ENCODE results near the gene RASGEF1B. TPM values are rescaled to one million over a fixed set of nuclear protein-coding genes. Genes with fewer than 3 reads are reported as not detected.

RASGEF1B gene
- polyA plus RNA-seq, 1 donor, result 5.1 TPM

DNA sequence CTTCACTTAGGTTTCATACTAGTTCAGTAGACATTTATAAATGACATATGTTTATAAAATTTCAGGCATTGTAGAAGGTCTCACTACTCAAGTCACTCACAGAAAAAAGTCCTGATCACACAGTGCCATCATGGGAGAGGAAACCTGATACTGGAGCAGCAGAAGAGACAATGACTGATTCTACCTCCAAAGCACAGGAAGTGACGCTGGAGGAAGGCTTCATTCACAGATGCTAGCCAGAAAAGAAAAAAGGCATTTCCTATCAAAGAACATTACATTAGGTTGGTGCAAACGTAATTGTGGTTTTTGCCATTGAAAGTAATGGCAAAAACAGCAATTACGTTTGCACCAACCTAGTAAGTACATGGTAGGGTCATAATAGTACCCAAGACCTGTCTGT is 79.5 kb downstream of the RASGEF1B start:
- DNase-seq, result no peak

DNA sequence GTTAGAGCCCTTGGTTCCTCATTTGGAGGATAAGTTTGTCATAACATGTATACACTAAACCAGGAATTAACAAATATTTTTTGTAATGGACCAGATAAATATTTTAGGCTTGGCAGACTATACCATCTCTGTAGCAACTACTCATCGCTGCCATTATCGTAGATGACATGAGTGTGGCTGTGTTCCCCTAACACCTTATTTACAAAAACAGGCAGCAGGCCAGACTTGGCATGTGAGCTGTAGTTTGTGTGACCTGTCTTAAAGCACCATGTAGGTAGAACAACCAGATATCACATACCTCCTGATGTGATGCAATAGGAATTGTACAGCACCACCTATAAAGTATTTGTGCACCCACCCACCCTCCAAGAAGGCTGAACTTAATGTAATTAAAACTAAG is 82.0 kb downstream of the RASGEF1B start:
- DNase-seq, result no peak

DNA sequence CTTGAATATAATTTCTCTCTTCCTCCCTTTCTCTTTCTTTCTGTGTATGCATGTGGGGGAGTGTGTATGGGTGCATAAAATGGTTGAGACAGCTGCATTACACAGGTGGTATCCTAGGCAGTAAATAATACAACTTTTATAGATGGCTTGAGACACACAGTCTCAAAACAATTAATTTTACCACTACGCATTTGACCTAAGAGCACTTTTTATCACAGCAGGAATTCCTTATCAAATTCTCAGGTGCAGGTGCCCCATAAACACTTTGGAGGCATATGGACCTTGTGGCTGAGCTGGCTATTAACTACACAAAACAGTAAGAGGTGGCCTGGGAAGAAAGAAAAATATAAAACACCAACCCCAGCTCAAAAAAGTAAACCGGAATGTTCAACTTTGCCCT is 91.3 kb downstream of the RASGEF1B start:
- DNase-seq, result no peak

DNA sequence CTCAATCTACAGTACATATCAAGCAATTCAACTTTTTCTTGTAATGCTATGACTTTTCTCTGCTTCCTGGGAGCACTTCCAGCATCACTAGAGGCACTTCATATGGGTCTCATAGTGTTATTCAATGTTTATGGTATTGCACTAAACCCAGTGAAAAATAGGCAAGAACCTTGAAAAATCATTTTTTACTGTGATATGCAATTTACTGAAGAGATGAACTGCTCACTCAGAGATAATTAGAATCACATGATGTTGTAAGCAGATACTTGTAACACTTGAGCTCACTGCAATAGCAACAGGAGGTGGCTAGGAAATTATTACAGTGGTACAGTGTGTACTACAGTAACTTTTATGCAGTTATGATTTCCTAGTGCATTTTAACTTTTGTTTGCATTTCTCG is 93.3 kb downstream of the RASGEF1B start:
- DNase-seq, result peak; percentile 19

DNA sequence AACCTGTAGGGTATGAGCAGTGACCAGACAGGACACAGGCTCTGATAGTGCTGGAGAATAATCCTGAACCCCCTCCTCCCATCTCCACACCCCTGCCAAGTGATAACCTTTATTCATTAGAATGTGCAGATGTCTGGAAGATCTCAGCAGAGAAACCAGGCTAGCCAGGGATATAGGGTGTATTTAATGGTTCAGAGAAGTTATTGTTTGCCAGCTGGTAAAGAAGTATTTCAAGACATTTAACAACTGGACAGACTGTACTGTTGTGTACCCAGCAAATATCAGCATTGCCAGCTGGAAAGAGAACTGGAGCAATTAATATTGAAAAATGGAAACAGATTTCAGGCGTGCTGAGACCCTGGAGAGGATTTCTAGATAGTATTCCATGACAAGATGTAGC is 94.5 kb downstream of the RASGEF1B start:
- DNase-seq, result no peak

DNA sequence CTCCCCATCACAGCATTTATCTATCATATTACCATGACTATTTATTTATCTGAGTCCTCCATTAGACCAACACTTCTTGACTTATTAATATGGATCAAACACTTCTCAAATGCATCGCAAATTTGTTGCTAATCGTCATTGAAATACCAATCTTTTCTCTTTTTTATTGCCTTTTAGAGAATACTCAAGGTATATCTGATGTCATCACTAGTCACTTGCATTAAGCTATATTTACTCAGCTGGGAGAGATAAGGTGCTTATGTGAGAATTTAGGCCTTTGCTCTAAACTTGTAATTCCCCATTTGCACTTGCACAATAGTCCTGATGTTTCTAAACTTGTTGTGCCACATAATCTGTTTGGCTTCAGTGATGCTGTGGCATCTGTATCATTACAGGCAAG is 95.0 kb downstream of the RASGEF1B start:
- DNase-seq, result no peak
